Stimulated activated CD4-positive, alpha-beta T cell treated with anti-CD3 and anti-CD28 coated beads, Interleukin-15, amount 100 ng/mL, for 1 hour (primary cell): ENCODE data around the gene CYGB.
"Not testable (repeated sequence)": the region's sequence is repeated elsewhere in the genome, so short reads cannot be mapped to it uniquely, and the experiment has no call there.

Experiments
- DNase-seq, 2 donors: peaks; one replicate each; pipeline ENCODE4 v3.0.0-alpha.2; 2020; ENCODE audit warnings: low read depth in 1 of 2, low spot score in 1 of 2

CYGB gene

DNA sequence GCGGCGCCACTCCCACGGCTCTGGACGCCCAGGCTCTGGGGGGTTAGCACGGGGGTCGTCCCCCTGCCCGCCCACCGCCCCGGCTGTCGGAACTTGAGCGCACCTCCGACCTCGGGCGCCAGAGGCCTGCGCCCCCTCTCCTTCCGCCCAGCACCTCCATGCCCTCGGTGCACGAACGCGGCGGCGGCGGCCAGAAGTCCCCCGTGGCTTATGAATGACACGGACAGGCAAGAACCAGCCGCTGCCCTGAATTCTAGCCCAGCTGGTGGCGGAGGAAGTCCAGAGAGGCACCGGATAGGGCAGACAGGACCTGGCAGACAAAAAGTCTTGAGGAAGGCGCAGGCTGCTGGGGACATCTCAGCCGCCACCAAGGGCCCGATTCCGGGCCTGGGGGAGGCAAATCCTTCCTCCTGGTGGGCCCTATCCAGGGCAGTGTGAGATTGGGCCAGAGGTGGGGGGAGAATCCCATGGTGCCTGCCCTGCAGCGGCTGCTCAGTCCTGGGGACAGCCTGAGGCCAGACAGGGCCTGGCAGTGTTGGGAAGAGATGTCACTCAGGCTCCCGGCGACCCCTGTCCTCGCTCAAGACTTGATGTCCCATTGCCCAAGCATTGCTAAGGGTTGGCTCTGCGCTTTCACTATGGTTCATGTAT, 897 bp upstream of the CYGB start:
- no peak for DNase-seq

GRCh38 chr17:76537288-76537577, 276 bp downstream of the CYGB start:
- DNase-seq: no peak

DNA sequence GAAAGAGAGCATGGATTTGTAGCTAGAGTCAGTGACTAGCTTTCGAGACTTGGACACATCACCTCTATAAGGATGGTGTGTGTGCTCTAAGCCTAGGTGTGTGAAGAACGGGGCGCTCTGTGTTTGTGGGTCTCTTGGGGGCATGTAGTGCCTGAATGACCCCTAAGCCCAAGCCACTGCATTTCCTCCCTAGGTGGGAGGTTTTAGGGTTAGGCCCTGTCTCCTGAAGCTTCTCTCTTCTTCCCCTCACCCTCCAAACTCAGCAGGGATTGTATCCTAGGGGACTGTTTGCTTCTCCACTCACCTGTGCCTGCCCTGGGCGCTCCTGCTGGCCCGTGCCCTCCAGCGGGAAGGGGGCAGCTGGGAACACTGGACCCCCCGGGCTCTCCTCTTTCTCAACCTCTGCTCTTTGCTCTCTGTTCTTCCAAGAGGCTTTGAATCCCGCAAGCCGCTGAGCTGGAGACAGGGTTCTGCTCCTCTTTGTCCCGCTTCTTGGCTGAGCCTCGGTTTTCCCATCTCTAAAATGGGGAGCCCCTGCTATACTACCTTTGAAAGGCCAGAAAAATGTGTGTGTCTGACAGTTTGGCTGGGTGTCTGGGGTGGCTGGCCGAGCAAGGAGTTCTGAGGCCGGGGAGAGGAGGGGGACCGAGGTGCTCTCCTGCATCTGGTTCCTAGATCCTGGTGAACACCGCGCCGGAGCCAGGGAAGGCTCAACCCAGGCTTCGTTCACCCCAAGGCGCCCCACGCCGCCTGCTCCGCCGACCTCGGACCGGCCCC, 810 bp downstream of the CYGB start:
- no peak for DNase-seq

- no peak for DNase-seq
Measured at GRCh38 chr17:76535788-76536510, 1.6 kb downstream of the CYGB start.

DNA sequence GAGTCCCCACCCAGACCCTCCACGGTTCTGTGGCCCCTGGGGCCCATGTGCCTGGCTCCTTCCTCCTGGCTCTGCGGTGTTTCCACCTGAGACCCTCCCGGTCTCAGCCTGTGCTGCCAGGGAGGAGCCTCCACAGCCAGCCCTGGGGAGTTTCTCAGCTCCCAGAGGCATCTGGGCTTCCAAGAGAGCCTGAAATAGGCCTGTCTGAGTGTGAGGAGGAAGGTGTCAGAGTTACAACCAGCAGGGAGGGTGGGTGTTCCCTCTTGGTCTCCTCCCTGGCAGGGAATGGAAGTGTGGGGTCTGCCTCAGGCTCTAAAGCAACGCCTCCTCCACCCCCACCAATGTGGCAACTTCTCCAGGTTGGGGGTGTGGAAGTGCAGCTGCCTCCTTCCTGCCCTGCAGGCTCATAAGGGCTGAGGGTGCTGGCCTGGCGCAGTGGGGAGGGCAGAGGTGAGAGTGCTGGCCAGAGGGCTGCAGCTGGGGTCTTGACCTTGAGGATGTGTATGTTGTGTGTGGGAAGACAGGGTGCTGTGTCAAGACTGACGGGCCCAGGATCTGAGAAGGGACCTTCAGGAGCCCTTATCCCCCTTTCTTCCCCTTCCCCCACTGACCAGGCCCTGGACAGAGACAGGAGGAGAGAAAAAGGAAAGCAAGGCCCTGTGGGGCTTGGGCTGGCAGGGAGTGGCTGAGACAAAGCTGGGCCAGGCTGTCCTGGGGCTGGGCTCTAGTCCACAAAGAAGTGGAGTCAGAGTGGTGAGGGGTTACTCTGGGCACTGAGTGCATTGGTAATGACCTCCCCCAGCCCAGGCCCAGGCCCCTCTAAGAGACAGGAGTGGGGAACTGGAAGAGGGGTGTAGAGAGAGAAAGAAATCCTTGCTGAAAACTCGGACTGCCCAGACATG, 2.4 kb downstream of the CYGB start:
- no peak for DNase-seq

DNA sequence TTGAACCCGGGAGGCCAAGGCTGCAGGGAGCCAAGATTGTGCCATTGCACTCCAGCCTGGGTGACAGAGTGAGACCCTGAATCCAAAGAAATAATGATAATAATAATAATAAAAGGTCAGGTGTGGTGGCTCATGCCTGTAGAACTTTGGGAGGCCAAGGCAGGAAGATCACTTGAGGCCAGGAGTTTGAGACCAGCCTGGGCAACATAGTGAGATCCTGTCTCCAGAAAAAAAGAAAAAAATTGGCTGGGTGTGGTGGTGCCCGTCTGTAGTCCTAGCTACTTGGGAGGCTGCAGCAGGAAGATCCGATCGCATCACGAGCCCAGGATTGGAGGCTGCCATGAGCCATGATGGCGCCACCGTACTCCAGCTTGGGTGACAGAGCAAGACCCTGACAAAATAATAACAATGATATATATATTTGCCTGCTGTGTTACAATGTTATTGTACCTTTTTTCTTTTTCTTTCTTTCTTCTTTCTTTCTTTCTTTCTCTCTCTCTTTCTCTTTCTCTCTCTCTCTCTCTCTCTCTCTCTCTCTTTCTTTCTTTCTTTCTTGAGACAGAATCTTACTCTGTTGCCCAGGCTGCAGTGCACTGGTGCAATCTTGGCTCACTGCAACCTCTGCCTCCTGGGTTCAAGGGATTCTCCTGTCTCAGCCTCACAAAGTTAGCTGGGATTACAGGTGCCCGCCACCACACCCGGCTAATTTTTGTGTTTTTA, 3.7 kb downstream of the CYGB start:
- DNase-seq: not testable (repeated sequence)

DNA sequence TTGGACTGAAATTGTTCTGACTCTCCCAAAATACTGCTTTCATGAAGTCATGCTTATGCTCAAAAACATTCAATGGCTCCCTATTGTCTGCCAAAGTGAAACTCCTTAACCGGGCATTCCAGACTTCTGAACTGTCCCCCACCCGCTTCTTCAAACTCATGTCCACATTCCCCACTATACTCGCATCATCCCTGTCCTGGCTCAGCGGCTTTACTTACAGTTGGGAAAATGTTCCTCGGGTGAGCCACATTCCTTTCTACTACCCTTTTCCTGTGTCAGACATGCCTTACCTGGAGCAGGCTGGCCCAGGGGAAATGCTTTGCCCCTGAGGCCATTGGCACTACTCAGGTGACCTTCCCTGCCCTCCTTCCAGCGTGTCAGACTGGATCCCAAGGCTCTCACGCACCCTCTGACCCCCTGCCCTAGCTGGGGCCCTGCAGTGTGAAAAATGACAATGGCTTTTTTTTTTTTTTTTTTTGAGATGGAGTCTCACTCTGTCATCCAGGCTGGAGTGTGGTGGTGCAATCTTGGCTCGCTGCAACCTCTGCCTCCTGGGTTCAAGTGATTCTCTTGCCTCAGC, 5.3 kb downstream of the CYGB start:
- DNase-seq: no peak

DNA sequence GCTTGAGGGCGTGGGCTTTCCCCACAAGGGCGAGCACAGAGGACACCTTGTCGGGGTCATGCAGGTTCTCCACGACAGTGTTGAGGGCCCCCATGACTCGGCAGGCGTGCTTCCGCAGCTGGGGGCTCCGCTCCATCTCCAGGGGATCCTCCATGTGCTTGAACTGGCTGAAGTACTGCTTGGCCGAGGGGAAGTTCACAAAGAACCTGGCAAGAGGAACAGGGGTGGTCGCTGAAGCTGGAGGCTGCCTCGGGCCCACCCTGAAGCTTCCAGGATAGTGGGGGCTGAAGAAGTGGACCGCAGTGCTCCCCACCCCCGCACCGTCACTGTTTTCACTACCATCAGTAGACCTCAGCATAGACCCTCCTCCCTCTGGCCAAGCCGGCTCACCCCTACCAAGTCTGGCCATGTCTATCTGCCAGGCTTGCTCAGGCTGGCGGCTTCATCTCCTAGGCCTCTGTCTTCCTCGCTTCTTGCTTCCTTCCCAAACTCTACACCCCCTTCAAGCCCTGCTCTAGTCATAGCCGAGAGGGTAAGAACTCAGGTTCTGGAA, 5.9 kb downstream of the CYGB start:
- no peak for DNase-seq

- DNase-seq: no peak
Measured at GRCh38 chr17:76530811-76531485, 6.6 kb downstream of the CYGB start.

DNA sequence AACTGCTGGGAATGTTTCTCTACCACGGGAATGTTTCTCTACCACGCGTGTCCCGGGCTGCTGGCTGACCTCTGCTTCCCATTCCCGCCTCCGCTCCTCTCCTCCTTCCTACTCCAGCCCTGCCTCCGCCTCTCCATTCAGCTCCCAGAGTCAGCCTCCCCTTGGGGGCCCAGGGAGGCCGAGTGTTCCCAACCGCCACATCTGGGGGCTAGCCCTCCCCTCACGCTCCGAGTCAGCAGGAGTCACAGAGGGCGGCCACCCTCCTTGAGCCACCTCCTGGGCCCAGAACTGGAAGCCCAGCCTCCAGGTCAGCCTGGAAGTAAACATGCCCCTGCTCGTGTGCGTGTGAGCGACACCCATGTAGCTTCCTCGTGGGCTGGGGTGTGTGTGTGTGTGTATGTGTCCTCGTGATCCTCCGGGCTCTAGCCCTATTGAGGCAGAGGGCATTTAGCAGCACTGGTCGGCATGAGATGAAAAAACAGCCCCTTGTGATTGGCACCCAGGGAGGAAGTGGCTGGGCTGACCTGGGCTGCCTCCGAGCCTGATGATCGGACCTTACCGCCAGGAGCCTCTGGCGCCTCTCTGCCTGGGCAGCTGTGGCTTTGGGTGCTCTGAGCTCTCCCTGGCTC, 7.3 kb downstream of the CYGB start:
- DNase-seq: no peak

GRCh38 chr17:76529224-76530094, 8.1 kb downstream of the CYGB start:
- no peak for DNase-seq

DNA sequence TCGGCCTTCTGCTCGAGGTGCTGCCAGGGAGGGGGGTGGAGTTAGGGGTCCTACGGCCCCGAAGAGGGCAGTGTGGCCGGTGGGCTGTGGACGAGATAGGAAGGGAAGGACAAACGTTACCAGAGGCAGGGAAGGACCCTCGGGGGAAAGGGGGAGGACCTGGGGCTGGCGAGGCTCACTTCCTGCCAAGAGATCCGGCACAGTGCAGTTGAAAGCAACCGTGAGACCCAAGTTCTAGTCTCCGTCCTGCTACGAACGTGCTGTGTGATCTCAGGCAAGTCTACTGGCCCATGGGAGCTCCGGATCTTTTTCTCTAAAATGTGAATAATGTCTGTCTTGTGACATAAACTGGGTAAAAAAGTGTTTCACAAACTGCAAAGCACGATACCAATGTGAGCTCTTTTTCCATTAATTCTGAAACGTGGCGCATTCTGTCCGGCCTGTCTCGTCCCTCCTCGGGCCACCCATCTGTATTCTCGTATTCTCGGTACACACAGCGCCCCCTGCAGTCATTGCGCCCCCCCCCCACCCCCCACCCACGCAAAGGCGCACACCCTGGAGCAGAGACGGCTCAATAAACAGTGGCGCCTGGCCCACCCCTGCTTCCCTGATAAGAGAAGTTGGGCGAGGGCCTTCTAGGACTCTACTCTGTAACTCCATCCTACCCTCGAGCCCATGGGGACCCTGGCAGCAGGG, 8.8 kb downstream of the CYGB start:
- DNase-seq: no peak

DNA sequence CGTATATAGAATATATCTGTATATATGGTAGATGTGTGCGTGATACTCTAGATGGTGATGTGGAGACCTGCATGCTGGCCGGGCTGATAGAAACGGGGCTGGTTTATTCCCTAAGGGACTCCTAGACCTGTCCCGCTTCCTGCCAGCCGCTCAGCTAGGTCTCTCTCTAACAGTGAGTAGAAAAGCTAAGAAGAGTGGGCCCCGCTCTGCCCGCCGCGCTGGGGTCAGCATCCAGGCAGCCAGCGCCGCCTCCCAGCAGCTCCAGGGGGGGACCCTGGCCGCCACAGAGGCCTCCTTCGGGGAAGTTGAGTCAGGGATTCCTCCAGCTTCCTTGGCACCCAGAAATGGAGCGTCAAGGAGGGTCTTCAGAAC, 9.4 kb downstream of the CYGB start:
- no peak for DNase-seq

- no peak for DNase-seq
Measured at GRCh38 chr17:76527430-76528111, 9.9 kb downstream of the CYGB start.

GRCh38 chr17:76527016-76527415, 10.5 kb downstream of the CYGB start:
- not testable (repeated sequence) for DNase-seq

DNA sequence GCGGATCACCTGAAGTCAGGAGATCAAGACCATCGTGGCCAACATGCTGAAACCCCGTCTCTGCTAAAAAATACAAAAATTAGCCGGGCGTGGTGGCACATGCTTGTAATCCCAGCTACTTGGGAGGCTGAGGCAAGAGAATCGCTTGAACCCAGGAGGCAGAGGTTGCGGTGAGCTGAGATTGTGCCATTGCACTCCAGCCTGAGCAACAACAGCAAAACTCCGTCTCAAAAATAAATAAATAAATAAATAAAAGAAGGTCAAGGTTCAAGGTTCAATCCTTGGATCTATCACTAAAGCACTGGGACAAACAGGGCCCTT, 12.0 kb downstream of the CYGB start:
- DNase-seq: not testable (repeated sequence)
